ENCODE results near the gene SPOCK1.

GRCh38 chr5:137450759-137451158 lies 48.4 kb downstream of the SPOCK1 start:
- TF ChIP-seq EZH2 (IDR thresholded peaks at IDR 0.05; ENCODE audit: low read depth, unreplicated experiment) (no peak), POLR2AphosphoS5 (IDR thresholded peaks at IDR 0.05; ENCODE audit: low read depth) (no peak), CTCF (conservative IDR thresholded peaks at IDR 0.05; ENCODE audit: low read depth in 2 of 2) (no peak), EZH2phosphoT487 (IDR thresholded peaks at IDR 0.05; ENCODE audit: unreplicated experiment) (no peak), NANOG (IDR thresholded peaks at IDR 0.05; ENCODE audit: borderline replicate concordance) (no peak), STAT1 (IDR thresholded peaks at IDR 0.05; ENCODE audit: unreplicated experiment) (no peak), JUNB (IDR thresholded peaks at IDR 0.05; ENCODE audit: unreplicated experiment) (no peak), ZNF114 (CRISPR knock-in tag; IDR thresholded peaks at IDR 0.05) (no peak), CREB1 (CRISPR knock-in tag; IDR thresholded peaks at IDR 0.05; ENCODE audit: low read depth) (no peak), ZNF331 (CRISPR knock-in tag; IDR thresholded peaks at IDR 0.05; ENCODE audit: low read depth) (no peak)
- TF ChIP-seq, protein P1, sequence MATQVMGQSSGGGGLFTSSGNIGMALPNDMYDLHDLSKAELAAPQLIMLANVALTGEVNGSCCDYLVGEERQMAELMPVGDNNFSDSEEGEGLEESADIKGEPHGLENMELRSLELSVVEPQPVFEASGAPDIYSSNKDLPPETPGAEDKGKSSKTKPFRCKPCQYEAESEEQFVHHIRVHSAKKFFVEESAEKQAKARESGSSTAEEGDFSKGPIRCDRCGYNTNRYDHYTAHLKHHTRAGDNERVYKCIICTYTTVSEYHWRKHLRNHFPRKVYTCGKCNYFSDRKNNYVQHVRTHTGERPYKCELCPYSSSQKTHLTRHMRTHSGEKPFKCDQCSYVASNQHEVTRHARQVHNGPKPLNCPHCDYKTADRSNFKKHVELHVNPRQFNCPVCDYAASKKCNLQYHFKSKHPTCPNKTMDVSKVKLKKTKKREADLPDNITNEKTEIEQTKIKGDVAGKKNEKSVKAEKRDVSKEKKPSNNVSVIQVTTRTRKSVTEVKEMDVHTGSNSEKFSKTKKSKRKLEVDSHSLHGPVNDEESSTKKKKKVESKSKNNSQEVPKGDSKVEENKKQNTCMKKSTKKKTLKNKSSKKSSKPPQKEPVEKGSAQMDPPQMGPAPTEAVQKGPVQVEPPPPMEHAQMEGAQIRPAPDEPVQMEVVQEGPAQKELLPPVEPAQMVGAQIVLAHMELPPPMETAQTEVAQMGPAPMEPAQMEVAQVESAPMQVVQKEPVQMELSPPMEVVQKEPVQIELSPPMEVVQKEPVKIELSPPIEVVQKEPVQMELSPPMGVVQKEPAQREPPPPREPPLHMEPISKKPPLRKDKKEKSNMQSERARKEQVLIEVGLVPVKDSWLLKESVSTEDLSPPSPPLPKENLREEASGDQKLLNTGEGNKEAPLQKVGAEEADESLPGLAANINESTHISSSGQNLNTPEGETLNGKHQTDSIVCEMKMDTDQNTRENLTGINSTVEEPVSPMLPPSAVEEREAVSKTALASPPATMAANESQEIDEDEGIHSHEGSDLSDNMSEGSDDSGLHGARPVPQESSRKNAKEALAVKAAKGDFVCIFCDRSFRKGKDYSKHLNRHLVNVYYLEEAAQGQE (IDR thresholded peaks at IDR 0.05; ENCODE audit: unreplicated experiment) = no peak
- TF ChIP-seq, protein P2, sequence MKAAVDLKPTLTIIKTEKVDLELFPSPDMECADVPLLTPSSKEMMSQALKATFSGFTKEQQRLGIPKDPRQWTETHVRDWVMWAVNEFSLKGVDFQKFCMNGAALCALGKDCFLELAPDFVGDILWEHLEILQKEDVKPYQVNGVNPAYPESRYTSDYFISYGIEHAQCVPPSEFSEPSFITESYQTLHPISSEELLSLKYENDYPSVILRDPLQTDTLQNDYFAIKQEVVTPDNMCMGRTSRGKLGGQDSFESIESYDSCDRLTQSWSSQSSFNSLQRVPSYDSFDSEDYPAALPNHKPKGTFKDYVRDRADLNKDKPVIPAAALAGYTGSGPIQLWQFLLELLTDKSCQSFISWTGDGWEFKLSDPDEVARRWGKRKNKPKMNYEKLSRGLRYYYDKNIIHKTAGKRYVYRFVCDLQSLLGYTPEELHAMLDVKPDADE (IDR thresholded peaks at IDR 0.05) = no peak

Data from GM23338 (cell line).